A549 (cell line): ENCODE measurements around the gene THOC7. TPM values are rescaled to one million over a fixed set of nuclear protein-coding genes. Genes with fewer than 3 reads are reported as not detected.

Experiments
- ATAC-seq, 2 experiments: fragments of 200-7000 bp in 1 of 2; fragments of >200 bp in 1 of 2; cut with Nextera tagmentation in 1 of 2; cut with Tn5 transposase in 1 of 2; 3 replicates each; pipeline versions ENCODE4 v1.8.0 to v1.9.1; 2018 to 2020; ENCODE audit warnings: mild to moderate bottlenecking in 1 of 2, moderate library complexity in 1 of 2
- CTCF ChIA-PET: fragments of 300-600 bp; sonication (Branson Sonifier 250); formaldehyde crosslinking; extraction: SDS; loops from one replicate; lab custom pipeline; 2021; ENCODE audit warnings: antibody characterized with exemption, inconsistent platforms; lab: Yijun Ruan, JAX
- POLR2A ChIA-PET: fragments of 350-600 bp; formaldehyde crosslinking; extraction: SDS; loops from one replicate; lab custom pipeline; 2021; ENCODE audit warnings: antibody characterized with exemption, inconsistent platforms; lab: Yijun Ruan, JAX
- DNase-seq, 2 experiments: peaks; one replicate each; pipeline versions ENCODE4 v3.0.0 to v3.0.0-alpha.2; 2011 to 2016; ENCODE audit warnings: low read depth in 1 of 2, low spot score in 1 of 2
- FAIRE-seq: peaks from 2 replicates; lab custom pipeline; 2011; peaks lifted over from hg19 to GRCh38; lab: Jason Lieb, UNC
- H3K27ac ChIP-seq, 2 experiments: fragments of >200 bp; sonication (Bioruptor Twin); formaldehyde crosslinking; 3 replicates each; pipeline ENCODE4 v1.5.1; 2016 to 2017
- H3K4me1 ChIP-seq: fragments of >200 bp; sonication (Bioruptor Twin); formaldehyde crosslinking; 3 replicates; pipeline ENCODE4 v1.6.1; 2016
- H3K4me2 ChIP-seq: fragments of >200 bp; sonication (Bioruptor Twin); formaldehyde crosslinking; 3 replicates; pipeline ENCODE4 v1.6.1; 2016
- H3K4me3 ChIP-seq: fragments of >200 bp; sonication (Bioruptor Twin); formaldehyde crosslinking; 3 replicates; pipeline ENCODE4 v1.5.1; 2016
- H3K9me3 ChIP-seq: fragments of >200 bp; sonication (Bioruptor Twin); formaldehyde crosslinking; 3 replicates; pipeline ENCODE4 v1.6.1; 2016
- ATOH8 ChIP-seq: fragments of 250-450 bp; sonication (Bioruptor Pico); IDR thresholded peaks from 2 replicates; pipeline ENCODE4 v1.5.0; 2020; ENCODE audit warnings: low read depth, mild to moderate bottlenecking, moderate library complexity
- BHLHE40 ChIP-seq: IDR thresholded peaks from 2 replicates; pipeline ENCODE4 v1.6.1; 2012; ENCODE audit warnings: low read depth, low read length, inconsistent platforms
- CBX2 ChIP-seq: fragments of 200-600 bp; sonication (generic); IDR thresholded peaks from 2 replicates; pipeline ENCODE4 v1.6.1; 2016; ENCODE audit warnings: low read depth, mild to moderate bottlenecking, borderline replicate concordance
- CHD4 ChIP-seq: fragments of 200-600 bp; sonication (generic); IDR thresholded peaks from 2 replicates; pipeline ENCODE4 v1.6.1; 2016; ENCODE audit warnings: antibody characterized with exemption, mild to moderate bottlenecking, borderline replicate concordance
- E2F6 ChIP-seq: IDR thresholded peaks from 2 replicates; pipeline ENCODE4 v1.6.1; 2012; ENCODE audit warnings: low read depth, borderline replicate concordance
- ELK1 ChIP-seq: fragments of 150-350 bp; IDR thresholded peaks from 2 replicates; pipeline ENCODE4 v1.6.1; 2014; ENCODE audit warnings: low read depth, mild to moderate bottlenecking, low read length
- FOSL2 ChIP-seq, 2 experiments: fragments of 450-650 bp in 1 of 2; fragments of >200 bp in 1 of 2; sonication (Bioruptor Twin) in 1 of 2; formaldehyde crosslinking; IDR thresholded peaks; 2 replicates each; pipeline versions ENCODE4 v1.5.0 to v1.6.1; 2016 to 2020; ENCODE audit warnings: mild to moderate bottlenecking in 1 of 2, moderate library complexity in 1 of 2
- FOXS1 ChIP-seq: fragments of 250-450 bp; sonication (Bioruptor Pico); IDR thresholded peaks from 2 replicates; pipeline ENCODE4 v1.5.0; 2020; ENCODE audit warnings: mild to moderate bottlenecking, moderate library complexity
- HES2 ChIP-seq: fragments of >200 bp; sonication (Bioruptor Twin); formaldehyde crosslinking; IDR thresholded peaks from 2 replicates; pipeline ENCODE4 v1.6.1; 2016
- HOXB13 ChIP-seq: fragments of 250-450 bp; sonication (Bioruptor Pico); IDR thresholded peaks from 2 replicates; pipeline ENCODE4 v1.5.0; 2020; ENCODE audit warnings: low read depth, mild to moderate bottlenecking, moderate library complexity
- KDM1A ChIP-seq: fragments of 200-600 bp; sonication (generic); IDR thresholded peaks from 2 replicates; pipeline ENCODE4 v1.6.1; 2016; ENCODE audit warnings: low read depth, mild to moderate bottlenecking
- MAX ChIP-seq: IDR thresholded peaks from 2 replicates; pipeline ENCODE4 v1.6.1; 2012
- MAZ ChIP-seq: fragments of 150-350 bp; IDR thresholded peaks from 2 replicates; pipeline ENCODE4 v1.6.1; 2014; ENCODE audit warnings: antibody characterized with exemption, low read depth, low read length, borderline replicate concordance
- MYC ChIP-seq: IDR thresholded peaks from 2 replicates; pipeline ENCODE4 v1.6.1; 2012; ENCODE audit warnings: mild to moderate bottlenecking, inconsistent platforms, low read length, improper control_type of control experiment, borderline replicate concordance
- POLR2A ChIP-seq: IDR thresholded peaks from 2 replicates; pipeline ENCODE4 v1.6.1; 2012; ENCODE audit warnings: mild to moderate bottlenecking, low read length
- POLR2AphosphoS2 ChIP-seq: conservative IDR thresholded peaks from 2 replicates; pipeline ENCODE4 v1.6.1; 2012; ENCODE audit warnings: low read length, improper control_type of control experiment, inconsistent platforms
- RAD21 ChIP-seq, 2 experiments: fragments of >200 bp in 1 of 2; sonication (Bioruptor Twin) in 1 of 2; formaldehyde crosslinking in 1 of 2; IDR thresholded peaks in 1 of 2; conservative IDR thresholded peaks in 1 of 2; 2 replicates in 1 of 2; 3 replicates in 1 of 2; pipeline ENCODE4 v1.6.1; 2012 to 2018; ENCODE audit warnings: inconsistent platforms in 1 of 2
- RFX5 ChIP-seq: fragments of 450-650 bp; IDR thresholded peaks from 2 replicates; pipeline ENCODE4 v1.7.1; 2014; ENCODE audit warnings: antibody characterized with exemption, mild to moderate bottlenecking, moderate library complexity
- USF2 ChIP-seq: fragments of 450-650 bp; IDR thresholded peaks from 2 replicates; pipeline ENCODE4 v1.6.1; 2014; ENCODE audit warnings: antibody characterized with exemption
- ZNF302 ChIP-seq: fragments of 250-450 bp; sonication (Bioruptor Pico); IDR thresholded peaks from 2 replicates; pipeline ENCODE4 v1.9.0; 2021; ENCODE audit warnings: inconsistent platforms, mild to moderate bottlenecking, moderate library complexity
- WGBS: methylation state at CpG from one replicate; pipeline ENCODE4 v1.1.6; 2017; ENCODE audit errors: missing lambda C conversion rate; 5-methylcytosine and 5-hydroxymethylcytosine counted together
- polyA plus RNA-seq, 4 experiments: library from polyadenylated mRNA; depleted of rRNA in 3 of 4; stranded (reverse); fragments of >200 nt; fragmentation: RNase III in 1 of 4; extraction: RNeasy Plus Mini Kit Qiagen cat#74134 plus additional on column Dnase treatment in 1 of 4; gene quantifications; 2 replicates in 3 of 4; 3 replicates in 1 of 4; pipeline ENCODE4 v1.2.3, GENCODE V29; 2011 to 2017

The THOC7 gene
- polyA plus RNA-seq, 2 of the 4 experiments (the other 2 are of a cell fraction), result 65.2 to 71.7 TPM

GRCh38 chr3:63842127-63842526 is 21.5 kb downstream of the THOC7 start:
- Histone ChIP-seq H3K9me3 (no peaks in the 10 kb centered on the region), H3K4me1 (no peaks in the 10 kb centered on the region), H3K27ac (no peak overlapping the region), H3K4me2 (no peak overlapping the region), H3K4me3 (no peak overlapping the region)
- TF ChIP-seq ATOH8 (CRISPR knock-in tag) (no peak), MAX (no peak), POLR2A (no peak), RFX5 (no peak), KDM1A (no peak)
- FAIRE-seq, result no peak
- no peak for ATAC-seq
- ChIA-PET CTCF (no interaction called here), POLR2A (no interaction called here)
- no peak for DNase-seq

- 0% methylated on average over 1 of the region's 1 CpG for WGBS
- Histone ChIP-seq H3K9me3 (no peaks in the 10 kb centered on the region), H3K4me2 (no peak overlapping the region), H3K4me3 (no peak overlapping the region), H3K27ac (no peak overlapping the region), H3K4me1 (no peaks in the 10 kb centered on the region)
- ATAC-seq (no peak), DNase-seq (no peak), FAIRE-seq (no peak)
- TF ChIP-seq CBX2 (no peak), ELK1 (no peak), FOSL2 (IDR thresholded peaks at IDR 0.05) (no peak), FOSL2 (CRISPR knock-in tag; IDR thresholded peaks at IDR 0.05) (no peak), POLR2AphosphoS2 (no peak), RFX5 (no peak), MAZ (no peak), MYC (no peak), BHLHE40 (no peak), POLR2A (no peak), ZNF302 (CRISPR knock-in tag) (no peak), CHD4 (no peak), RAD21 (conservative IDR thresholded peaks at IDR 0.05 in 1 of 2, IDR thresholded peaks at IDR 0.05 in 1 of 2) (no peak), USF2 (no peak), HOXB13 (CRISPR knock-in tag) (no peak), HES2 (no peak), FOXS1 (CRISPR knock-in tag) (no peak), E2F6 (no peak), ATOH8 (CRISPR knock-in tag) (no peak)
- ChIA-PET POLR2A (no interaction called here), CTCF (no interaction called here)
Observed at GRCh38 chr3:63841704-63842103, 21.9 kb downstream of the THOC7 start.
